GM12872 (cell line): ENCODE data around the gene RHAG.
A peak's percentile ranks its signal among the peaks of the same experiment; 100 is the strongest.

Experiments used
- CTCF ChIP-seq: IDR thresholded peaks from 3 replicates; pipeline ENCODE4 v1.5.1; 2011; ENCODE audit warnings: low read depth, mild to moderate bottlenecking, low read length, moderate library complexity; ENCODE audit not compliant: insufficient read depth

Gene RHAG

GRCh38 chr6:49609285-49609684, 27.4 kb downstream of the RHAG start:
- no peak for TF ChIP-seq CTCF

GRCh38 chr6:49607391-49607982, 29.2 kb downstream of the RHAG start:
- no peak for TF ChIP-seq CTCF

- TF ChIP-seq CTCF: peak; percentile 77; the same call in 2 of the 3 replicates
Observed at GRCh38 chr6:49606721-49607390, 29.8 kb downstream of the RHAG start.

GRCh38 chr6:49582529-49582928, 54.1 kb downstream of the RHAG start:
- TF ChIP-seq CTCF: no peak

GRCh38 chr6:49579649-49580048, 57.0 kb downstream of the RHAG start:
- no peak for TF ChIP-seq CTCF

GRCh38 chr6:49576618-49577017, 60.0 kb downstream of the RHAG start:
- TF ChIP-seq CTCF: no peak

- TF ChIP-seq CTCF: no peak
Observed at GRCh38 chr6:49570474-49571079, 66.1 kb downstream of the RHAG start.
